ENCODE measurements around the gene FNDC3B. TPM values are rescaled to one million over a fixed set of nuclear protein-coding genes. Genes with fewer than 3 reads are reported as not detected.

Gene FNDC3B
- total RNA-seq, 1 experiment from 2014 or later: 22.9 TPM

- no peak for DNase-seq (ENCODE audit: low spot score)
- in situ Hi-C loops (cut with HindIII; ENCODE audit: low sequenced_read_pairs): no loop called here
These were observed 65.2 kb downstream of the FNDC3B start for GRCh38 chr3:172104471-172105072.

- DNase-seq (ENCODE audit: low spot score): no peak
- in situ Hi-C loops (cut with HindIII; ENCODE audit: low sequenced_read_pairs): no loop called here
These were observed 66.9 kb downstream of the FNDC3B start for GRCh38 chr3:172106037-172106954.

GRCh38 chr3:172106989-172107388, 67.6 kb downstream of the FNDC3B start:
- in situ Hi-C loops (cut with HindIII; ENCODE audit: low sequenced_read_pairs): no loop called here
- DNase-seq (ENCODE audit: low spot score): no peak

GRCh38 chr3:172107403-172107802, 68.0 kb downstream of the FNDC3B start:
- DNase-seq (ENCODE audit: low spot score): no peak
- in situ Hi-C loops (cut with HindIII; ENCODE audit: low sequenced_read_pairs): no loop called here

GRCh38 chr3:172110127-172110779, 70.9 kb downstream of the FNDC3B start:
- in situ Hi-C loops (cut with HindIII; ENCODE audit: low sequenced_read_pairs): no loop called here
- DNase-seq (ENCODE audit: low spot score): no peak

DNA sequence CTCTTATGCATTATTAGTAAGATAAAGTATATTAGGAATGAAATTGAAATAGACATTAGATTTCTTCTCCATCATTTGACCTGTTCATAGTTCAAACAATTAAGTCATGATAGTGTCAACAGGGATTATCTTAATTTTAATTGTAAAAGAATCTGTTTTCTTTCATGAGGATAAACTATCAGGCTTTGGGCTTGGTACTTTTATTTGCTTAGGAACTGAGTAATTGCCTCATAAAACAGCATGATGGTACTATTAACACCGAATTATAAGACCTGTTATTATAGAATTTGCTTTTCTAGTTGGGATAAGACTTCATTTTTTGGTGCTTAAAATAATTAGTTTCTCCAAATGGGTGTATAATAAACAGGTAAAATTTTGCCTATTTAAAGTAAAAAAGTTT, 71.8 kb downstream of the FNDC3B start:
- no peak for DNase-seq (ENCODE audit: low spot score)

GRCh38 chr3:172112078-172112733, 72.8 kb downstream of the FNDC3B start:
- in situ Hi-C loops (cut with HindIII; ENCODE audit: low sequenced_read_pairs): no loop called here
- DNase-seq (ENCODE audit: low spot score): no peak

More for the DNA sequence above, 71.8 kb downstream of the FNDC3B start:
- in situ Hi-C loops (cut with HindIII; ENCODE audit: low sequenced_read_pairs): no loop called here

- no peak for DNase-seq (ENCODE audit: low spot score)
- in situ Hi-C loops (cut with HindIII; ENCODE audit: low sequenced_read_pairs): no loop called here
These were observed 73.3 kb downstream of the FNDC3B start for GRCh38 chr3:172112734-172113120.

GRCh38 chr3:172113710-172114109, 74.3 kb downstream of the FNDC3B start:
- no peak for DNase-seq (ENCODE audit: low spot score)
- in situ Hi-C loops (cut with HindIII; ENCODE audit: low sequenced_read_pairs): no loop called here

DNA sequence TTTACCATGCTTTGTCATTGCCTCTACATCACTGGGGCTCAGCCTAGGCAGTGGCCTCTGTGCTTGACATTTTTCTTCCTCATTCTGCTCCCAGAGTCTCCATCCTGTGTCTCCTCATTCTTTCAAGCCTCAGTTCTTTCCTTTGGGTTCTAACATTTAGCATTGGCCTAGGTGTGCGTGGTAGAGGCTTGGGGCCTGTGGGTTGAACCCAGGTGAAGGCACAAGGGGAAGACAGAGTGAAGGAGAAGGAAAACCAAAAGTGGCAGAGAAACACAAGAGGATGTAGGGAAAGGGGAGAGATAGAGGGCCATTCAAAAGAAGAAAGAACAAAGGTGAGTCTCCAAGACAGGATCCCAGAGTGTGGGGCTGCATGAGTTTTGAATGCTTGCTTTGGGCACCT, 75.7 kb downstream of the FNDC3B start:
- no peak for DNase-seq (ENCODE audit: low spot score)
- in situ Hi-C loops (cut with HindIII; ENCODE audit: low sequenced_read_pairs): no loop called here

GRCh38 chr3:172115787-172116186, 76.4 kb downstream of the FNDC3B start:
- in situ Hi-C loops (cut with HindIII; ENCODE audit: low sequenced_read_pairs): no loop called here
- DNase-seq (ENCODE audit: low spot score): peak; percentile 13

DNA sequence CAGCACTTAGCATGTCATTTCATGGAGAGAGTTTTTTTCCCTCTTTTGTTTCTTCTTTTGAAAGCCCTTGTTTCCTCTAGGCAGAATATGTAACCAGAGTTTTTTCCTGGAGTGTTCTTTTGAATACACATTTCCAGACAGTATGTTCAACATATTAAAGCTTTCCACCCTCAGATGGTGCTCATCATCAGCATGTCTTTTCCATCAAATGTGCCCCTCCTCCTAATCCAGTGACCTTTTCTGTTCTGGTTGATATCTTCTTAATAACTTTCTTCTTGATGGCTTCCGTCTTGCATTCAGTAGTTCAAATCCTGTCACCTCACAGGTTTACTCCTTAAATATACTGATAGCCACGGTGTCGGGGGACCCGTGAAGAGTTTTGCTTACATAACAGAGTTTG, 78.6 kb downstream of the FNDC3B start:
- in situ Hi-C loops (cut with HindIII; ENCODE audit: low sequenced_read_pairs): no loop called here
- no peak for DNase-seq (ENCODE audit: low spot score)

DNA sequence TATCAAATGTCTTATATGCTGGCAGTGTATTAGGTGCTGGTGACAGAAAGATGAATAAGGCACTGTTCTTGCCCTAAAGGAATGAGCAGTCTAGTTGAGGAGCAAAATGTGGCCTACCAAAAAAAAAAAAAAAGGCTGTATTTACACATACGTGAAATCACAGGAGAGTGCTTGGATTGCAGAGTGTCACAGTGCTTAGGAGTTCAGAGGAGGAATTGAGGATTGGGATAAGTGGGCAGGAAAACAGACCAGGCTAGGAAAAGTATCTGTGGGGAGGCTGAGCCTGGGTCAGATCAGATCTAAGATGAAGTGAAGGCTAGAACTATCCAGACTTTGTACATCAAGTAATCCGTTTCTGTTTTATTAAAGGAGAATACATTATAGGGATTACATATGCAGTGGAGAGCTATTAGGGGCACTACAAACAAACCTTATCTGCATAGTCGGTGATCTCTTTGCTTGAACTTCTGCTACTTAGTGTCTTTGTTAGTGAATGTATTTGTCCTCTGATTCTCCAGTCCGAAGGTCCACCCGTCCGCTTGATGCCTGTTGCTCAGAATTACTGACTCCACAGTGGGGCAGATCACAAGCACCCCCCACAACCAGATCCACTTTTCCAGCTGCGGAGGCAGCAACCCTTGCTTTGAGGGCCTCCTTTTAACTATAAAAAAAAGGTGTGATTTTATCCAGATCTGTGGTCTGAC, 80.0 kb downstream of the FNDC3B start:
- no peak for DNase-seq (ENCODE audit: low spot score)
- in situ Hi-C loops (cut with HindIII; ENCODE audit: low sequenced_read_pairs): no loop called here

DNA sequence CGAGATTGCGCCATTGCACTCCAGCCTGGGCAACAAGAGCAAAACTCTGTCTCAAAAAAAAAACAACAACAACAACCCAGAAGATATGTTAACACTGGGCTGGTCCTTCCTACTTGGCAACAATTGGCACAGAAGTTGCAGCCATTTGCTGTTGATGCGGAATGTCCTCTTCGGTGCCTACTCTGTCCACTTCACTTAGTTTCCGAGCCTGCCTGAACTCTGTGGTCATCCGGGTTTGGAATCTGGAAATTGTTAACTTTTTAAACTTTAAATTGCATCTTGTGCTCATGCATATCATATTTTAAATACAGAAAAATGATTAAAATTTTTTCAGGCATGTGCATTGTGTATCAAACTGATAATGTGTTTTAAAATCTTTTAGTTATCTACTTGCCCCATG, 81.5 kb downstream of the FNDC3B start:
- in situ Hi-C loops (cut with HindIII; ENCODE audit: low sequenced_read_pairs): no loop called here
- no peak for DNase-seq (ENCODE audit: low spot score)

GRCh38 chr3:172121981-172122380, 82.6 kb downstream of the FNDC3B start:
- in situ Hi-C loops (cut with HindIII; ENCODE audit: low sequenced_read_pairs): no loop called here
- no peak for DNase-seq (ENCODE audit: low spot score)

GRCh38 chr3:172124271-172124670, 84.9 kb downstream of the FNDC3B start:
- in situ Hi-C loops (cut with HindIII; ENCODE audit: low sequenced_read_pairs): no loop called here
- no peak for DNase-seq (ENCODE audit: low spot score)

GRCh38 chr3:172125053-172125452, 85.7 kb downstream of the FNDC3B start:
- in situ Hi-C loops (cut with HindIII; ENCODE audit: low sequenced_read_pairs): no loop called here
- no peak for DNase-seq (ENCODE audit: low spot score)

DNA sequence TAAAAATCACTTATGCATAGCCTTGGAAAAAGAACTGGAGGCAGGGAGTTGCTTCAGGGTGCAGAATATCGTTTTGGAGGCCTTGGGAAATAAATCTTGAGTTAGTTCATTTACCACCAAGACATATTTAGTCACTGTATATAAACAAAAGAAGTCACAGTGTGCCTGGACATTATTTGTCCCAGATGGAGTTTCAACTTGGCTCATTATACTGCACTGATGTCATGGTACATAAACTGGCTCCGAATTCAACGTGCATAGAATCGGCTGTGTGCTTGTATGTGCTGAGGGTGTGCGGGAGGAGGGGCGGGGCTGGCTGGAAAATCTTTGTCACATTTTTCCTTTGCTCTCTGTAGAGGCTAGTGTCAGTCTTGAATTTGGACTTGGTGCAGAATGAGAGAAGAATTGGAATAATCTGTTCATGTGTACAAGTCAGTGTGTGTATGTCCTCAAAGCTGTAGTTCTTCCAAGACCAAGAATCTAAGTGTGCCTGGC, 86.6 kb downstream of the FNDC3B start:
- in situ Hi-C loops (cut with HindIII; ENCODE audit: low sequenced_read_pairs): no loop called here
- DNase-seq (ENCODE audit: low spot score): no peak

DNA sequence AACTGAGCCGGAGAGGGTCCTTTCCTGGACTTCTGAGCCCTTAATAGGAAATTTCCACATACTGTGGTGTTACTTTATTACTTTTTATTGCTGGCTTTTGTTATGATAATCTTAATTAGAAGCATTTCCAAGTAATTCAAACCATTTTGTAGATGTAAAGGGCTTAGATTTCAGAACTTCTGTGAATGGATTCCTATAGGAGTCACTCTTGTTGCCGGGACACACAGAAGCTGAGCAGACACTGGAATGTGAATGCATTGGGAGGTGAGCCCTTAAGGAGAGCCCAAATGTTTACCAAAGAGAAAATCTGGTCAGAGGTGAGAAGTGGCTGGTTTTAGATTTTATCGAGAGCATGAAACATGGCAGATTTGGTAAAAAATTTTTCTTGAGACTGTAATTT, 87.4 kb downstream of the FNDC3B start:
- no peak for DNase-seq (ENCODE audit: low spot score)
- in situ Hi-C loops (cut with HindIII; ENCODE audit: low sequenced_read_pairs): no loop called here
